ENCODE data around the gene ABLIM2.

The ABLIM2 gene

GRCh38 chr4:7995866-7996265, 162.7 kb downstream of the ABLIM2 start:
- DNase-seq (ENCODE audit: low read depth), result no peak
- no peak for TF ChIP-seq CTCF (IDR thresholded peaks at IDR 0.05; ENCODE audit: control insufficient read depth, extremely low read depth, insufficient read depth)
- no peak overlapping the region for H3K4me3 ChIP-seq (ENCODE audit: low read depth, low read length)

- no peak for TF ChIP-seq CTCF (IDR thresholded peaks at IDR 0.05; ENCODE audit: control insufficient read depth, extremely low read depth, insufficient read depth)
- no peak overlapping the region for H3K4me3 ChIP-seq (ENCODE audit: low read depth, low read length)
Measured at GRCh38 chr4:7995135-7995534, 163.5 kb downstream of the ABLIM2 start.

GRCh38 chr4:7993671-7994070, 164.9 kb downstream of the ABLIM2 start:
- DNase-seq (ENCODE audit: low read depth), result no peak
- H3K4me3 ChIP-seq (ENCODE audit: low read depth, low read length), result no peak overlapping the region
- TF ChIP-seq CTCF (IDR thresholded peaks at IDR 0.05; ENCODE audit: control insufficient read depth, extremely low read depth, insufficient read depth), result no peak

More at GRCh38 chr4:7995135-7995534, 163.5 kb downstream of the ABLIM2 start:
- DNase-seq (ENCODE audit: low read depth), result no peak

GRCh38 chr4:7992846-7993245, 165.8 kb downstream of the ABLIM2 start:
- DNase-seq (ENCODE audit: low read depth), result no peak
- TF ChIP-seq CTCF (IDR thresholded peaks at IDR 0.05; ENCODE audit: control insufficient read depth, extremely low read depth, insufficient read depth), result no peak

GRCh38 chr4:7990807-7991459, 167.7 kb downstream of the ABLIM2 start:
- no peak for TF ChIP-seq CTCF (IDR thresholded peaks at IDR 0.05; ENCODE audit: control insufficient read depth, extremely low read depth, insufficient read depth)
- DNase-seq (ENCODE audit: low read depth), result no peak
- H3K4me3 ChIP-seq (ENCODE audit: low read depth, low read length), result no peak overlapping the region

More at GRCh38 chr4:7992846-7993245, 165.8 kb downstream of the ABLIM2 start:
- no peak overlapping the region for H3K4me3 ChIP-seq (ENCODE audit: low read depth, low read length)

- no peak for TF ChIP-seq CTCF (IDR thresholded peaks at IDR 0.05; ENCODE audit: control insufficient read depth, extremely low read depth, insufficient read depth)
- no peak overlapping the region for H3K4me3 ChIP-seq (ENCODE audit: low read depth, low read length)
- DNase-seq (ENCODE audit: low read depth), result no peak
Measured at GRCh38 chr4:7989654-7990053, 169.0 kb downstream of the ABLIM2 start.

GRCh38 chr4:7988437-7988836, 170.2 kb downstream of the ABLIM2 start:
- H3K4me3 ChIP-seq (ENCODE audit: low read depth, low read length), result no peak overlapping the region
- TF ChIP-seq CTCF (IDR thresholded peaks at IDR 0.05; ENCODE audit: control insufficient read depth, extremely low read depth, insufficient read depth), result no peak
- no peak for DNase-seq (ENCODE audit: low read depth)
